ENCODE measurements around the gene BRPF1.

The BRPF1 gene

DNA sequence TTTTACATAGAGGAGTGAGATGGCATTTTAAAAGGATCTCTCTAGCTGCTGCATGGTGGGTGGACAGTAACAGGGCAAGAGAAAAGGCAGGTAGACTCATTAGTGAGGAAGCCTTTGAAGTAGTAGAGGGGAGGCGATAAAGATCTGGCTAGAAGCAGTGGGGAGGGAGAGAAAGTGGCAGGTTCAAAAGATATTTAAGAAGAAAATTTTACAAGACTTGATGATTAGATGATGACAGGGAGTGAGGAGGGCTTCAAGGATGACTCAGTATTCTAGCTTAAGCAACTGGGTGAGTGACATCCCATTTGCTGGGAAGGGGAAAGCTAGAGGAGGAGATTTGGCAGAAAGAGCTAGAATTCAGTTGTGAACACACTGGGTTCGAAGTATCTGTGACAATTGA is 3.8 kb upstream of the BRPF1 start:
- no peak overlapping the region for H3K4me3 ChIP-seq (ENCODE audit: low read depth, low read length)
- TF ChIP-seq, protein P1, sequence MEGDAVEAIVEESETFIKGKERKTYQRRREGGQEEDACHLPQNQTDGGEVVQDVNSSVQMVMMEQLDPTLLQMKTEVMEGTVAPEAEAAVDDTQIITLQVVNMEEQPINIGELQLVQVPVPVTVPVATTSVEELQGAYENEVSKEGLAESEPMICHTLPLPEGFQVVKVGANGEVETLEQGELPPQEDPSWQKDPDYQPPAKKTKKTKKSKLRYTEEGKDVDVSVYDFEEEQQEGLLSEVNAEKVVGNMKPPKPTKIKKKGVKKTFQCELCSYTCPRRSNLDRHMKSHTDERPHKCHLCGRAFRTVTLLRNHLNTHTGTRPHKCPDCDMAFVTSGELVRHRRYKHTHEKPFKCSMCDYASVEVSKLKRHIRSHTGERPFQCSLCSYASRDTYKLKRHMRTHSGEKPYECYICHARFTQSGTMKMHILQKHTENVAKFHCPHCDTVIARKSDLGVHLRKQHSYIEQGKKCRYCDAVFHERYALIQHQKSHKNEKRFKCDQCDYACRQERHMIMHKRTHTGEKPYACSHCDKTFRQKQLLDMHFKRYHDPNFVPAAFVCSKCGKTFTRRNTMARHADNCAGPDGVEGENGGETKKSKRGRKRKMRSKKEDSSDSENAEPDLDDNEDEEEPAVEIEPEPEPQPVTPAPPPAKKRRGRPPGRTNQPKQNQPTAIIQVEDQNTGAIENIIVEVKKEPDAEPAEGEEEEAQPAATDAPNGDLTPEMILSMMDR (IDR thresholded peaks at IDR 0.05; ENCODE audit: low read depth, low read length, missing control alignments): no peak
- in situ Hi-C loops (cut with HindIII; ENCODE audit: low sequenced_read_pairs): no loop called here
- DNase-seq (ENCODE audit: low read depth): no peak

DNA sequence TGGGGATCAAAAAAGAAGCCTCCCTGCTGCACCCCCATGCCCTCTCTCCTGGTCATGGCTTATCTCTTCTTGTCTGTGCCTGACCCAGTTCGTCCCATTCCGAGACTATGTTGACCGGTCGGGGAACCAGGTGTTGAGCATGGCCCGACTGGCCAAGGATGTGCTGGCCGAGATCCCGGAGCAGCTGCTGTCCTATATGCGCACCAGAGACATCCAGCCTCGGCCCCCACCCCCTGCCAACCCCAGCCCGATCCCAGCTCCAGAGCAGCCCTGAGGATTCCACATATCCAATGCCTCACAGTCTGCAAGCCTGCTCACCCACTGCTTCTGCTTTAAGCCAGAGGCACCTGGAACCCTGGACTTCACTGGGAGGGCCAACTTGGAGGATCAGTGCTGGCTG is 2.1 kb upstream of the BRPF1 start:
- in situ Hi-C loops (cut with HindIII; ENCODE audit: low sequenced_read_pairs): no loop called here
- TF ChIP-seq, protein P1 (IDR thresholded peaks at IDR 0.05; ENCODE audit: low read depth, low read length, missing control alignments): no peak
- H3K4me3 ChIP-seq (ENCODE audit: low read depth, low read length): no peak overlapping the region
- DNase-seq (ENCODE audit: low read depth): no peak

- in situ Hi-C loops (cut with HindIII; ENCODE audit: low sequenced_read_pairs): no loop called here
- no peak for DNase-seq (ENCODE audit: low read depth)
- peak overlapping the region; percentile 96 for H3K4me3 ChIP-seq (ENCODE audit: low read depth, low read length)
- TF ChIP-seq, protein P1 (IDR thresholded peaks at IDR 0.05; ENCODE audit: low read depth, low read length, missing control alignments): no peak
Observed at GRCh38 chr3:9730657-9731205, 804 bp upstream of the BRPF1 start.

GRCh38 chr3:9732080-9732739 is 675 bp downstream of the BRPF1 start:
- TF ChIP-seq, protein P1 (IDR thresholded peaks at IDR 0.05; ENCODE audit: low read depth, low read length, missing control alignments): no peak
- peak overlapping the region; percentile 96 for H3K4me3 ChIP-seq (ENCODE audit: low read depth, low read length)
- in situ Hi-C loops (cut with HindIII; ENCODE audit: low sequenced_read_pairs): no loop called here
- no peak for DNase-seq (ENCODE audit: low read depth)

DNA sequence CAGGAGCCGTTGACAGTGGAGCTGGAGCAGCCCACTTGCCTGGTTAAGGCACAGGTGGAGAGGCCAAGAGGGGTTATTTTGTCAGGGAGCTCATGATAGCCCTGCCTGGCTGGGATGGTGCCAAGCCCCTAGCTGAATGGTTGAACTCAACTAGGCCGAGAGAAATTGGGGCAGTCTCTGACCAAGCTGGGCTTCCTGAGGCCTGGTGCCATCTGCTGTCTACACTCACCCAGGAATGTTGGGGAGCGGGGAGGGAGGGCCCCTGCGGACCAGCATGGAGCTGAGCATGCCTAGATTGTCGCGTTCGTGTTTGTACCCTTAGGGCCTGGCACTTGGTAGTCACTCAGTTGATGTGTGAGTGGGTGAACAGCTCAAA is 1.2 kb downstream of the BRPF1 start:
- peak overlapping the region; percentile 96 for H3K4me3 ChIP-seq (ENCODE audit: low read depth, low read length)
- no peak for DNase-seq (ENCODE audit: low read depth)
- TF ChIP-seq, protein P1 (IDR thresholded peaks at IDR 0.05; ENCODE audit: low read depth, low read length, missing control alignments): no peak
- in situ Hi-C loops (cut with HindIII; ENCODE audit: low sequenced_read_pairs): no loop called here

DNA sequence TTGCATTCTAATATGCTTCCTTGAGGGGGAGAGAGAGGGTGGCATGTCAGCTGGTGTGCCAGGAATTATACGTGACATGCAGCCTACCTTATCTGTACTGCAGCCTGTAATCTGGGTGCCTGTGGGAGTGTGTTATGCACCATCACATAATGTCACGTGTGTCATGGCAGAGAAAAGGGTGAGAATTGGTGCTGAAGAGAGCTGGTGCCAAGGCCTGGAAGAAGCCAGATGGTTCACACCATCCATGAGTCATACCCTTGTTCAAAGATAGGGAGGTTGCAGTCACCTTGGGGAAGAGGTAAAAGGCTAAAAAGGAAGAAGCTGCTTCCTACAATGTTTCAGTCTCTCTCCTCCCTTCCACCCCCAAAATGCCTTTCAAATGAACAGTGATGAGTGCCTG is 5.3 kb downstream of the BRPF1 start:
- in situ Hi-C loops (cut with HindIII; ENCODE audit: low sequenced_read_pairs): no loop called here
- H3K4me3 ChIP-seq (ENCODE audit: low read depth, low read length): no peak overlapping the region
- TF ChIP-seq, protein P1 (IDR thresholded peaks at IDR 0.05; ENCODE audit: low read depth, low read length, missing control alignments): no peak
- no peak for DNase-seq (ENCODE audit: low read depth)

Measured in astrocyte of the cerebellum (primary cell).